HepG2 (cell line): ENCODE measurements around the gene NRN1L. TPM values are rescaled to one million over a fixed set of nuclear protein-coding genes. Genes with fewer than 3 reads are reported as not detected.

Experiments used
- AGO2 ChIP-seq: fragments of 200-400 bp; formaldehyde crosslinking; optimal IDR thresholded peaks from 2 replicates; pipeline ENCODE3; 2017; ENCODE audit warnings: mild to moderate bottlenecking, low read depth, low read length, moderate library complexity
- DPF2 ChIP-seq: sonication (generic); formaldehyde crosslinking; IDR thresholded peaks from 2 replicates; pipeline ENCODE4 v1.4.0; 2020; ENCODE audit warnings: mild to moderate bottlenecking, low read depth, missing genetic modification reagents, borderline replicate concordance
- HIVEP1 ChIP-seq: sonication (generic); formaldehyde crosslinking; IDR thresholded peaks from 2 replicates; pipeline ENCODE4 v1.4.0; 2020; ENCODE audit warnings: mild to moderate bottlenecking, missing genetic modification reagents
- JDP2 ChIP-seq: sonication (generic); formaldehyde crosslinking; IDR thresholded peaks from 2 replicates; pipeline ENCODE4 v1.8.1; 2022; ENCODE audit warnings: missing genetic modification reagents, borderline replicate concordance
- KDM5A ChIP-seq: fragments of 200-600 bp; sonication (generic); IDR thresholded peaks from 2 replicates; pipeline ENCODE4 v1.7.0; 2018; ENCODE audit warnings: antibody characterized with exemption, mild to moderate bottlenecking, low read length, borderline replicate concordance
- PCBP1 ChIP-seq: fragments of 200-400 bp; formaldehyde crosslinking; IDR thresholded peaks from 2 replicates; pipeline ENCODE4 v1.6.1; 2017; ENCODE audit warnings: mild to moderate bottlenecking, low read depth, low read length, borderline replicate concordance
- SATB2 ChIP-seq: sonication (generic); formaldehyde crosslinking; IDR thresholded peaks from 2 replicates; pipeline ENCODE4 v1.5.0; 2020; ENCODE audit warnings: missing genetic modification reagents
- SP1 ChIP-seq, 2 experiments: fragments of 450-650 bp in 1 of 2; sonication (generic) in 1 of 2; formaldehyde crosslinking in 1 of 2; IDR thresholded peaks; 2 replicates each; pipeline versions ENCODE4 v1.4.0 to v1.6.1; 2016 to 2020; ENCODE audit warnings: missing genetic modification reagents in 1 of 2
- SP2 ChIP-seq: sonication (generic); formaldehyde crosslinking; IDR thresholded peaks from 2 replicates; pipeline ENCODE4 v1.5.1; 2020; ENCODE audit warnings: mild to moderate bottlenecking, missing genetic modification reagents
- SRF ChIP-seq: IDR thresholded peaks from 2 replicates; pipeline ENCODE4 v1.6.1; 2011; ENCODE audit warnings: mild to moderate bottlenecking, low read depth, low read length, moderate library complexity
- TEAD3 ChIP-seq: optimal IDR thresholded peaks from 2 replicates; pipeline ENCODE3; 2016; ENCODE audit warnings: borderline replicate concordance
- TMF1 ChIP-seq: sonication (generic); formaldehyde crosslinking; IDR thresholded peaks from 2 replicates; pipeline ENCODE4 v1.8.1; 2022; ENCODE audit warnings: low read depth, missing genetic modification reagents
- TSC22D2 ChIP-seq: sonication (generic); formaldehyde crosslinking; IDR thresholded peaks from 2 replicates; pipeline ENCODE4 v1.5.1; 2020; ENCODE audit warnings: missing genetic modification reagents, mild to moderate bottlenecking, borderline replicate concordance
- ZFP1 ChIP-seq: IDR thresholded peaks from 2 replicates; pipeline ENCODE4 v1.6.1; 2016
- ZFP37 ChIP-seq: sonication (generic); formaldehyde crosslinking; IDR thresholded peaks from 2 replicates; pipeline ENCODE4 v1.4.0; 2020; ENCODE audit warnings: missing genetic modification reagents, borderline replicate concordance
- ZNF232 ChIP-seq: sonication (generic); formaldehyde crosslinking; IDR thresholded peaks from 2 replicates; pipeline ENCODE4 v1.4.0; 2020; ENCODE audit warnings: missing genetic modification reagents, borderline replicate concordance
- ZNF33A ChIP-seq: sonication (generic); formaldehyde crosslinking; IDR thresholded peaks from 2 replicates; pipeline ENCODE4 v1.5.1; 2020; ENCODE audit warnings: missing genetic modification reagents, mild to moderate bottlenecking, moderate library complexity, borderline replicate concordance
- ZNF383 ChIP-seq: sonication (generic); formaldehyde crosslinking; IDR thresholded peaks from 2 replicates; pipeline ENCODE4 v1.4.0; 2020; ENCODE audit warnings: missing genetic modification reagents, mild to moderate bottlenecking, borderline replicate concordance
- ZNF629 ChIP-seq: sonication (generic); formaldehyde crosslinking; conservative IDR thresholded peaks from 2 replicates; pipeline ENCODE4 v1.5.0; 2020; ENCODE audit warnings: missing genetic modification reagents
- polyA plus RNA-seq, 8 experiments: library from polyadenylated mRNA; depleted of rRNA in 3 of 8; stranded (reverse) in 7 of 8; unstranded in 1 of 8; fragments of >200 nt; fragmentation: Illumina TruSeq in 4 of 8; extraction: Trizol in 4 of 8; gene quantifications; 2 replicates each; pipeline versions ENCODE4 v1.2.1 to v1.2.3, GENCODE V29; 2011 to 2016; ENCODE audit warnings: low read depth in 4 of 8, missing spikeins in 1 of 8, mixed read lengths in 1 of 8; ENCODE audit not compliant: insufficient read depth in 1 of 8
- total RNA-seq, 5 experiments: library from RNA; depleted of rRNA; stranded (reverse); fragments of >200 nt; fragmentation: Illumina TruSeq; extraction: Trizol; gene quantifications; 2 replicates each; pipeline ENCODE4 v1.2.3, GENCODE V29; 2016; ENCODE audit warnings: low read depth in 1 of 5
- TF ChIP-seq, protein P1 (sequence below): sonication (generic); formaldehyde crosslinking; IDR thresholded peaks from 2 replicates; pipeline ENCODE4 v1.9.0; 2022; ENCODE audit warnings: missing genetic modification reagents, mild to moderate bottlenecking, borderline replicate concordance
- TF ChIP-seq, protein P2 (sequence below), 2 experiments: IDR thresholded peaks; 2 replicates each; pipeline ENCODE4 v1.6.1; 2011 to 2012; ENCODE audit warnings: low read length in 2 of 2, borderline replicate concordance in 1 of 2, low read depth in 1 of 2, mild to moderate bottlenecking in 1 of 2, moderate library complexity in 1 of 2
- TF ChIP-seq, protein P3 (sequence below): sonication (generic); formaldehyde crosslinking; IDR thresholded peaks from 2 replicates; pipeline ENCODE4 v1.8.0; 2022; ENCODE audit warnings: mild to moderate bottlenecking, missing genetic modification reagents, moderate library complexity

Gene NRN1L
- total and polyA plus RNA-seq, 2 of the 13 experiments (the other 11 are each of a cell fraction or from before 2014, with no cell fraction given), result 0.53 to 1.2 TPM

DNA sequence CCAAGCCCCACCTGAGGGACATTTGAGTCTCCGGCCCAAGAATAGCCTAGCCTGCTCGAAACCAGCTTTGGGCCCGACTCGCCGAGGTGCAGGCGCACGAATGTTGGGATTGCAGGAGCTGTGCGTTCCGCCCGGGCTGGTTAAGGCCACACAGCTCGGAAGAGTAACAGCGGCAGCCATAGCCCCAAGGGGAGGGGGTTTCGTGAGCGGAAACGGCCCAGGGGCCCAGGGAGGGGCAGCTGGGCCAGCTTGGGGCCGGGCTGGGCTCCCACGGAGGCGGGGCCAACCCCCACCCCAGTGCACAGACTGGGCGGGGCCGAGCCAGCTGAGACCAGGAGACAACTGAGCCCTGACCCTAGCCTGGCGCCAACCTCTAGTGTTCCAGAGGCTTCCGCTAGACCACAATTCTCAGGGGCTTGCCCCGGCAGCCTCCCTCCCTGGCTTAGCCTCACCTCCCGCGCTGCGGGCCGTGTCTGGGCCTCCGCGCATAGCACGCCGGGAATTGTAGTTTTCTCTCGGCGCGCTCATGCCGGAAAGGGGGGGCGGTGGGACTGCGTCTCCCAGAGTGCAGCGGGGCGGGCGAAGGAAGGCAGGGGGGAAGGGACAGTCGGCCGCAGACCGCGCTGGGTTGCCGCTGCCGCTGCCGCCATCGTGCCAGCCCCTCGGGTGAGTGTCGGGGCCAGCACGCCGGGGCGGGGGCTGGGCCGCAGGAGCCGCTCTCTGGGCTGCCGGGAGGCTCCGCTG is 38.2 kb upstream of the NRN1L start, which contains the start of gene NUTF2 (continued):
- peak; percentile 65; the same call in 1 of the 2 replicates for TF ChIP-seq ZNF33A (CRISPR knock-in tag)
- TF ChIP-seq HIVEP1 (CRISPR knock-in tag), result no peak; the same call in none of the 2 replicates
- no peak; the same call in none of the 2 replicates for TF ChIP-seq ZFP1 (CRISPR knock-in tag)
- no peak for TF ChIP-seq SRF
- TF ChIP-seq DPF2 (CRISPR knock-in tag), result peak; percentile 21; the same call in 1 of the 2 replicates
- 0 out of 2 replicates have a peak, but pooled peaks have one; percentile 49 for TF ChIP-seq SP2 (CRISPR knock-in tag)
- TF ChIP-seq, protein P1, sequence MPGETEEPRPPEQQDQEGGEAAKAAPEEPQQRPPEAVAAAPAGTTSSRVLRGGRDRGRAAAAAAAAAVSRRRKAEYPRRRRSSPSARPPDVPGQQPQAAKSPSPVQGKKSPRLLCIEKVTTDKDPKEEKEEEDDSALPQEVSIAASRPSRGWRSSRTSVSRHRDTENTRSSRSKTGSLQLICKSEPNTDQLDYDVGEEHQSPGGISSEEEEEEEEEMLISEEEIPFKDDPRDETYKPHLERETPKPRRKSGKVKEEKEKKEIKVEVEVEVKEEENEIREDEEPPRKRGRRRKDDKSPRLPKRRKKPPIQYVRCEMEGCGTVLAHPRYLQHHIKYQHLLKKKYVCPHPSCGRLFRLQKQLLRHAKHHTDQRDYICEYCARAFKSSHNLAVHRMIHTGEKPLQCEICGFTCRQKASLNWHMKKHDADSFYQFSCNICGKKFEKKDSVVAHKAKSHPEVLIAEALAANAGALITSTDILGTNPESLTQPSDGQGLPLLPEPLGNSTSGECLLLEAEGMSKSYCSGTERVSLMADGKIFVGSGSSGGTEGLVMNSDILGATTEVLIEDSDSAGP (CRISPR knock-in tag), result peak; percentile 93
- TF ChIP-seq TEAD3 (CRISPR knock-in tag), result peak; percentile 66
- TF ChIP-seq ZNF383 (CRISPR knock-in tag), result 0 out of 2 replicates have a peak, but pooled peaks have one; percentile 14
- TF ChIP-seq KDM5A, result peak; percentile 72
- no peak for TF ChIP-seq SP1 (IDR thresholded peaks at IDR 0.05)
- peak; percentile 68 for TF ChIP-seq SP1 (CRISPR knock-in tag; IDR thresholded peaks at IDR 0.05)
- no peak for TF ChIP-seq ZFP37 (CRISPR knock-in tag)
- TF ChIP-seq ZNF629 (CRISPR knock-in tag), result no peak
- peak; percentile 78; the same call in 1 of the 2 replicates for TF ChIP-seq ZNF232 (CRISPR knock-in tag)
- TF ChIP-seq SATB2 (CRISPR knock-in tag), result peak; percentile 66; the same call in 1 of the 2 replicates
- TF ChIP-seq, protein P2, sequence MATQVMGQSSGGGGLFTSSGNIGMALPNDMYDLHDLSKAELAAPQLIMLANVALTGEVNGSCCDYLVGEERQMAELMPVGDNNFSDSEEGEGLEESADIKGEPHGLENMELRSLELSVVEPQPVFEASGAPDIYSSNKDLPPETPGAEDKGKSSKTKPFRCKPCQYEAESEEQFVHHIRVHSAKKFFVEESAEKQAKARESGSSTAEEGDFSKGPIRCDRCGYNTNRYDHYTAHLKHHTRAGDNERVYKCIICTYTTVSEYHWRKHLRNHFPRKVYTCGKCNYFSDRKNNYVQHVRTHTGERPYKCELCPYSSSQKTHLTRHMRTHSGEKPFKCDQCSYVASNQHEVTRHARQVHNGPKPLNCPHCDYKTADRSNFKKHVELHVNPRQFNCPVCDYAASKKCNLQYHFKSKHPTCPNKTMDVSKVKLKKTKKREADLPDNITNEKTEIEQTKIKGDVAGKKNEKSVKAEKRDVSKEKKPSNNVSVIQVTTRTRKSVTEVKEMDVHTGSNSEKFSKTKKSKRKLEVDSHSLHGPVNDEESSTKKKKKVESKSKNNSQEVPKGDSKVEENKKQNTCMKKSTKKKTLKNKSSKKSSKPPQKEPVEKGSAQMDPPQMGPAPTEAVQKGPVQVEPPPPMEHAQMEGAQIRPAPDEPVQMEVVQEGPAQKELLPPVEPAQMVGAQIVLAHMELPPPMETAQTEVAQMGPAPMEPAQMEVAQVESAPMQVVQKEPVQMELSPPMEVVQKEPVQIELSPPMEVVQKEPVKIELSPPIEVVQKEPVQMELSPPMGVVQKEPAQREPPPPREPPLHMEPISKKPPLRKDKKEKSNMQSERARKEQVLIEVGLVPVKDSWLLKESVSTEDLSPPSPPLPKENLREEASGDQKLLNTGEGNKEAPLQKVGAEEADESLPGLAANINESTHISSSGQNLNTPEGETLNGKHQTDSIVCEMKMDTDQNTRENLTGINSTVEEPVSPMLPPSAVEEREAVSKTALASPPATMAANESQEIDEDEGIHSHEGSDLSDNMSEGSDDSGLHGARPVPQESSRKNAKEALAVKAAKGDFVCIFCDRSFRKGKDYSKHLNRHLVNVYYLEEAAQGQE (IDR thresholded peaks at IDR 0.05; ENCODE audit: borderline replicate concordance in 1 of 2, low read depth in 1 of 2, low read length in 2 of 2), result peak in 1 of 2 experiments; percentile 60; a peak in 1 of 4 replicates
- TF ChIP-seq TSC22D2 (CRISPR knock-in tag), result no peak
- TF ChIP-seq, protein P3, sequence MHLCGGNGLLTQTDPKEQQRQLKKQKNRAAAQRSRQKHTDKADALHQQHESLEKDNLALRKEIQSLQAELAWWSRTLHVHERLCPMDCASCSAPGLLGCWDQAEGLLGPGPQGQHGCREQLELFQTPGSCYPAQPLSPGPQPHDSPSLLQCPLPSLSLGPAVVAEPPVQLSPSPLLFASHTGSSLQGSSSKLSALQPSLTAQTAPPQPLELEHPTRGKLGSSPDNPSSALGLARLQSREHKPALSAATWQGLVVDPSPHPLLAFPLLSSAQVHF, result no peak
- TF ChIP-seq AGO2, result peak; percentile 83
- no peak for TF ChIP-seq JDP2
- peak; percentile 63; the same call in 1 of the 2 replicates for TF ChIP-seq TMF1 (CRISPR knock-in tag)
- TF ChIP-seq PCBP1, result peak; percentile 99
